WTC11 (cell line): ENCODE data around the gene PI4KA. TPM values are rescaled to one million over a fixed set of nuclear protein-coding genes. Genes with fewer than 3 reads are reported as not detected.
"Not testable (repeated sequence)": the region's sequence is repeated elsewhere in the genome, so short reads cannot be mapped to it uniquely, and the experiment has no call there.

Experiments
- ATAC-seq: fragments of 200-7000 bp; cut with Tn5 transposase; 2 replicates; pipeline ENCODE4 v1.10.0; 2021; ENCODE audit warnings: mild to moderate bottlenecking, moderate library complexity
- CTCF ChIA-PET: fragments of 300-600 bp; sonication (Branson Sonifier 250); formaldehyde crosslinking; loops from one replicate; lab custom pipeline; 2021; ENCODE audit warnings: antibody characterized with exemption; lab: Charles Lee
- POLR2A ChIA-PET: fragments of 350-600 bp; sonication (Branson Sonifier 250); formaldehyde crosslinking; loops from one replicate; lab custom pipeline; 2021; ENCODE audit warnings: antibody characterized with exemption; lab: Charles Lee
- DNase-seq: peaks from one replicate; pipeline ENCODE4 v3.0.0; 2021; ENCODE audit warnings: low spot score
- H3K27ac Mint-ChIP-seq: 2 replicates; pipeline ENCODE4 v1.8.0; 2021; ENCODE audit warnings: mixed read lengths
- H3K27me3 Mint-ChIP-seq: 2 replicates; pipeline ENCODE4 v1.8.0; 2021; ENCODE audit warnings: low read depth, mild to moderate bottlenecking, moderate library complexity, mixed read lengths
- H3K36me3 Mint-ChIP-seq: 2 replicates; pipeline ENCODE4 v1.8.0; 2021; ENCODE audit warnings: mixed read lengths
- H3K4me1 Mint-ChIP-seq: 2 replicates; pipeline ENCODE4 v1.8.0; 2022; ENCODE audit warnings: mixed read lengths
- H3K4me3 Mint-ChIP-seq: 2 replicates; pipeline ENCODE4 v1.8.0; 2021; ENCODE audit warnings: mild to moderate bottlenecking, moderate library complexity, mixed read lengths
- H3K9me3 Mint-ChIP-seq: 2 replicates; pipeline ENCODE4 v1.8.0; 2021; ENCODE audit warnings: mixed read lengths
- CBFB ChIP-seq: sonication (generic); formaldehyde crosslinking; IDR thresholded peaks from 2 replicates; pipeline ENCODE4 v1.8.1; 2022; ENCODE audit warnings: mild to moderate bottlenecking, low read depth, missing genetic modification reagents
- CREB1 ChIP-seq: sonication (generic); formaldehyde crosslinking; IDR thresholded peaks from 2 replicates; pipeline ENCODE4 v1.8.0; 2023; ENCODE audit warnings: mild to moderate bottlenecking, missing genetic modification reagents
- CREM ChIP-seq: sonication (generic); formaldehyde crosslinking; IDR thresholded peaks from 2 replicates; pipeline ENCODE4 v1.8.1; 2022; ENCODE audit warnings: mild to moderate bottlenecking, missing genetic modification reagents, moderate library complexity
- ETV6 ChIP-seq: sonication (generic); formaldehyde crosslinking; IDR thresholded peaks from 2 replicates; pipeline ENCODE4 v1.8.1; 2022; ENCODE audit warnings: mild to moderate bottlenecking, missing genetic modification reagents
- FOXJ3 ChIP-seq: sonication (generic); formaldehyde crosslinking; IDR thresholded peaks from 2 replicates; pipeline ENCODE4 v1.9.0; 2021; ENCODE audit warnings: missing genetic modification reagents, mild to moderate bottlenecking, borderline replicate concordance
- FOXK1 ChIP-seq: sonication (generic); formaldehyde crosslinking; IDR thresholded peaks from 2 replicates; pipeline ENCODE4 v1.8.0; 2022; ENCODE audit warnings: mild to moderate bottlenecking, moderate library complexity, missing genetic modification reagents
- GRHL2 ChIP-seq: fragments of 250-450 bp; sonication (Bioruptor Pico); IDR thresholded peaks from 2 replicates; pipeline ENCODE4 v1.8.0; 2022; ENCODE audit warnings: mild to moderate bottlenecking, moderate library complexity; ENCODE audit not compliant: insufficient replicate concordance, severe bottlenecking
- JAZF1 ChIP-seq: fragments of 250-450 bp; sonication (Bioruptor Pico); IDR thresholded peaks from 2 replicates; pipeline ENCODE4 v1.9.0; 2021; ENCODE audit warnings: moderate library complexity, mild to moderate bottlenecking, inconsistent platforms
- NFATC4 ChIP-seq: fragments of 250-450 bp; sonication (Bioruptor Pico); IDR thresholded peaks from 2 replicates; pipeline ENCODE4 v1.9.0; 2021; ENCODE audit warnings: mild to moderate bottlenecking
- NFYB ChIP-seq: sonication (generic); formaldehyde crosslinking; conservative IDR thresholded peaks from 2 replicates; pipeline ENCODE4 v1.8.0; 2022; ENCODE audit warnings: low read depth, missing genetic modification reagents
- SMAD4 ChIP-seq: sonication (generic); formaldehyde crosslinking; IDR thresholded peaks from 2 replicates; pipeline ENCODE4 v1.8.0; 2022; ENCODE audit warnings: mild to moderate bottlenecking, missing genetic modification reagents
- TEAD1 ChIP-seq: sonication (generic); formaldehyde crosslinking; IDR thresholded peaks from 2 replicates; pipeline ENCODE4 v1.8.0; 2022; ENCODE audit warnings: mild to moderate bottlenecking, missing genetic modification reagents
- ZNF671 ChIP-seq: fragments of 250-450 bp; sonication (Bioruptor Pico); IDR thresholded peaks from 2 replicates; pipeline ENCODE4 v1.8.0; 2021; ENCODE audit warnings: mild to moderate bottlenecking
- total RNA-seq: library from RNA; stranded (reverse); gene quantifications from 3 replicates; pipeline ENCODE4 v1.2.3, GENCODE V29; 2021
- TF ChIP-seq, protein P1 (sequence below): sonication (generic); formaldehyde crosslinking; conservative IDR thresholded peaks from 2 replicates; pipeline ENCODE4 v1.8.1; 2023; ENCODE audit warnings: mild to moderate bottlenecking, low read depth, missing genetic modification reagents, moderate library complexity
- TF ChIP-seq, protein P2 (sequence below): fragments of 250-450 bp; sonication (Bioruptor Pico); IDR thresholded peaks from 2 replicates; pipeline ENCODE4 v1.9.0; 2021; ENCODE audit warnings: mild to moderate bottlenecking
- TF ChIP-seq, protein P3 (sequence below): sonication (generic); formaldehyde crosslinking; conservative IDR thresholded peaks from 2 replicates; pipeline ENCODE4 v1.8.1; 2022; ENCODE audit warnings: mild to moderate bottlenecking, missing genetic modification reagents
- TF ChIP-seq, protein P4 (sequence below): sonication (generic); formaldehyde crosslinking; IDR thresholded peaks from 2 replicates; pipeline ENCODE4 v1.8.1; 2023; ENCODE audit warnings: mild to moderate bottlenecking, moderate library complexity, missing genetic modification reagents
- TF ChIP-seq, protein P5 (sequence below): sonication (generic); formaldehyde crosslinking; IDR thresholded peaks from 2 replicates; pipeline ENCODE4 v1.8.1; 2023; ENCODE audit warnings: mild to moderate bottlenecking, missing genetic modification reagents, moderate library complexity

PI4KA gene
- total RNA-seq, 1 experiment from 2014 or later = 45.5 TPM

DNA sequence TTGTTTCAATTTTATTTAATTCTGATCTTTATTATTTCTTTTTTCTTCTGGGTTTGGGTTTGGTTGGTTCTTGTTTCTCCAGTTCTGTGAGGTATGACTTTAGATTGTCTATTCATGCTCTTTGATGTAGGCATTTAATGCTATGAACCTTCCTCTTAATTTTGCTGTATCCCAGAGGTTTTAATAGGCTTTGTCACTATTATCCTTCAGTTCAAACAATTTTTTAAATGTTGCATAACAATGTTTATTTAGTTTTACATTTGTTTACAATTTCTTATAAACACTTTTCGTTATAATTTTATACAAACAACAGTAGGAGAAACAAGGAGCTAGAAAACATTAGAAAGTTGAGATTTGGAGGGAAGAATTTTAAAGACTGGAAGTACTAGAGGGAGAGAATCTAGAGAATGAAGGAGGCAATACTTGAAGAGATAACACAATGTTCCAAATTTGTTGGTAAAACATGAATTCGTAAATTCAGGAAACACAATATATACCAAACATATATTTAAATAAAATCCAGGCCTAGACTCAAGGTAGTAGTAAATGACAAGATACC, 180.8 kb downstream of the PI4KA start:
- ChIA-PET POLR2A (no interaction called here), CTCF (no interaction called here)
- TF ChIP-seq NFATC4 (CRISPR knock-in tag) = no peak
- no peak for TF ChIP-seq JAZF1
- TF ChIP-seq, protein P1, sequence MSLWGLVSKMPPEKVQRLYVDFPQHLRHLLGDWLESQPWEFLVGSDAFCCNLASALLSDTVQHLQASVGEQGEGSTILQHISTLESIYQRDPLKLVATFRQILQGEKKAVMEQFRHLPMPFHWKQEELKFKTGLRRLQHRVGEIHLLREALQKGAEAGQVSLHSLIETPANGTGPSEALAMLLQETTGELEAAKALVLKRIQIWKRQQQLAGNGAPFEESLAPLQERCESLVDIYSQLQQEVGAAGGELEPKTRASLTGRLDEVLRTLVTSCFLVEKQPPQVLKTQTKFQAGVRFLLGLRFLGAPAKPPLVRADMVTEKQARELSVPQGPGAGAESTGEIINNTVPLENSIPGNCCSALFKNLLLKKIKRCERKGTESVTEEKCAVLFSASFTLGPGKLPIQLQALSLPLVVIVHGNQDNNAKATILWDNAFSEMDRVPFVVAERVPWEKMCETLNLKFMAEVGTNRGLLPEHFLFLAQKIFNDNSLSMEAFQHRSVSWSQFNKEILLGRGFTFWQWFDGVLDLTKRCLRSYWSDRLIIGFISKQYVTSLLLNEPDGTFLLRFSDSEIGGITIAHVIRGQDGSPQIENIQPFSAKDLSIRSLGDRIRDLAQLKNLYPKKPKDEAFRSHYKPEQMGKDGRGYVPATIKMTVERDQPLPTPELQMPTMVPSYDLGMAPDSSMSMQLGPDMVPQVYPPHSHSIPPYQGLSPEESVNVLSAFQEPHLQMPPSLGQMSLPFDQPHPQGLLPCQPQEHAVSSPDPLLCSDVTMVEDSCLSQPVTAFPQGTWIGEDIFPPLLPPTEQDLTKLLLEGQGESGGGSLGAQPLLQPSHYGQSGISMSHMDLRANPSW = no peak
- no peak for TF ChIP-seq CREB1
- TF ChIP-seq TEAD1 (CRISPR knock-in tag) = no peak
- TF ChIP-seq, protein P2, sequence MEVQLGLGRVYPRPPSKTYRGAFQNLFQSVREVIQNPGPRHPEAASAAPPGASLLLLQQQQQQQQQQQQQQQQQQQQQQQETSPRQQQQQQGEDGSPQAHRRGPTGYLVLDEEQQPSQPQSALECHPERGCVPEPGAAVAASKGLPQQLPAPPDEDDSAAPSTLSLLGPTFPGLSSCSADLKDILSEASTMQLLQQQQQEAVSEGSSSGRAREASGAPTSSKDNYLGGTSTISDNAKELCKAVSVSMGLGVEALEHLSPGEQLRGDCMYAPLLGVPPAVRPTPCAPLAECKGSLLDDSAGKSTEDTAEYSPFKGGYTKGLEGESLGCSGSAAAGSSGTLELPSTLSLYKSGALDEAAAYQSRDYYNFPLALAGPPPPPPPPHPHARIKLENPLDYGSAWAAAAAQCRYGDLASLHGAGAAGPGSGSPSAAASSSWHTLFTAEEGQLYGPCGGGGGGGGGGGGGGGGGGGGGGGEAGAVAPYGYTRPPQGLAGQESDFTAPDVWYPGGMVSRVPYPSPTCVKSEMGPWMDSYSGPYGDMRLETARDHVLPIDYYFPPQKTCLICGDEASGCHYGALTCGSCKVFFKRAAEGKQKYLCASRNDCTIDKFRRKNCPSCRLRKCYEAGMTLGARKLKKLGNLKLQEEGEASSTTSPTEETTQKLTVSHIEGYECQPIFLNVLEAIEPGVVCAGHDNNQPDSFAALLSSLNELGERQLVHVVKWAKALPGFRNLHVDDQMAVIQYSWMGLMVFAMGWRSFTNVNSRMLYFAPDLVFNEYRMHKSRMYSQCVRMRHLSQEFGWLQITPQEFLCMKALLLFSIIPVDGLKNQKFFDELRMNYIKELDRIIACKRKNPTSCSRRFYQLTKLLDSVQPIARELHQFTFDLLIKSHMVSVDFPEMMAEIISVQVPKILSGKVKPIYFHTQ = no peak
- TF ChIP-seq, protein P3, sequence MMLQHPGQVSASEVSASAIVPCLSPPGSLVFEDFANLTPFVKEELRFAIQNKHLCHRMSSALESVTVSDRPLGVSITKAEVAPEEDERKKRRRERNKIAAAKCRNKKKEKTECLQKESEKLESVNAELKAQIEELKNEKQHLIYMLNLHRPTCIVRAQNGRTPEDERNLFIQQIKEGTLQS (CRISPR knock-in tag) = no peak
- no peak for TF ChIP-seq CREM (CRISPR knock-in tag)
- TF ChIP-seq, protein P4, sequence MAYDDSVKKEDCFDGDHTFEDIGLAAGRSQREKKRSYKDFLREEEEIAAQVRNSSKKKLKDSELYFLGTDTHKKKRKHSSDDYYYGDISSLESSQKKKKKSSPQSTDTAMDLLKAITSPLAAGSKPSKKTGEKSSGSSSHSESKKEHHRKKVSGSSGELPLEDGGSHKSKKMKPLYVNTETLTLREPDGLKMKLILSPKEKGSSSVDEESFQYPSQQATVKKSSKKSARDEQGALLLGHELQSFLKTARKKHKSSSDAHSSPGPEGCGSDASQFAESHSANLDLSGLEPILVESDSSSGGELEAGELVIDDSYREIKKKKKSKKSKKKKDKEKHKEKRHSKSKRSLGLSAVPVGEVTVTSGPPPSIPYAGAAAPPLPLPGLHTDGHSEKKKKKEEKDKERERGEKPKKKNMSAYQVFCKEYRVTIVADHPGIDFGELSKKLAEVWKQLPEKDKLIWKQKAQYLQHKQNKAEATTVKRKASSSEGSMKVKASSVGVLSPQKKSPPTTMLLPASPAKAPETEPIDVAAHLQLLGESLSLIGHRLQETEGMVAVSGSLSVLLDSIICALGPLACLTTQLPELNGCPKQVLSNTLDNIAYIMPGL (CRISPR knock-in tag) = no peak
- TF ChIP-seq ZNF671 (CRISPR knock-in tag) = no peak
- no peak for TF ChIP-seq ETV6
- no peak for TF ChIP-seq CBFB (CRISPR knock-in tag)
- no peak for TF ChIP-seq SMAD4
- TF ChIP-seq, protein P5, sequence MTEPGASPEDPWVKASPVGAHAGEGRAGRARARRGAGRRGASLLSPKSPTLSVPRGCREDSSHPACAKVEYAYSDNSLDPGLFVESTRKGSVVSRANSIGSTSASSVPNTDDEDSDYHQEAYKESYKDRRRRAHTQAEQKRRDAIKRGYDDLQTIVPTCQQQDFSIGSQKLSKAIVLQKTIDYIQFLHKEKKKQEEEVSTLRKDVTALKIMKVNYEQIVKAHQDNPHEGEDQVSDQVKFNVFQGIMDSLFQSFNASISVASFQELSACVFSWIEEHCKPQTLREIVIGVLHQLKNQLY = no peak
- TF ChIP-seq FOXJ3 (CRISPR knock-in tag) = no peak
- TF ChIP-seq GRHL2 (CRISPR knock-in tag) = no peak
- no peak for TF ChIP-seq NFYB
- TF ChIP-seq FOXK1 (CRISPR knock-in tag) = no peak
- no peaks in the 10 kb centered on the region; the same call in 1 of the 2 replicates for H3K27me3 Mint-ChIP-seq
- H3K4me3 Mint-ChIP-seq = no peak overlapping the region
- H3K4me1 Mint-ChIP-seq = no peaks in the 10 kb centered on the region
- ATAC-seq (no peak), DNase-seq (no peak)
- no peak overlapping the region for H3K27ac Mint-ChIP-seq
- H3K36me3 Mint-ChIP-seq = peaks cover 3% of the 10 kb centered on the region; the same call in 1 of the 2 replicates
- H3K9me3 Mint-ChIP-seq = peaks cover 19% of the 10 kb centered on the region

DNA sequence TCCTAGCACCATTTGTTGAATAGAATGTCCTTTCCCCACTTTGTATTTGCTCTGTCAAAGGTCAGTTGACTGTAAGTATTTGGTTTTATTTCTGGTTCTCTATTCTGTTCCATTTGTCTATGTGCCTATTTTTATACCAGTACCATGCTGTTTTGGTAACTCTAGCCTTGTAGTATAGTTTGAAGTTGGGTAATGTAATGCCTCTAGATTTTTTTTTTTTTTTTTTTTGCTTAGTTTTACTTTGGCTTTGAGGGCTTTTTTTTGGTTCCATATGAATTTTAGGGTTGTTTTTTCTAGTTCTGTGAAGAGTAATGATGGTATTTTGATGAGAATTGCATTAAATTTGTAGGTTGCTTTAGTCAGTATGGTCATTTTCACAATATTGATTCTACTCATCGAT, 183.0 kb downstream of the PI4KA start:
- H3K27ac Mint-ChIP-seq, H3K4me1 Mint-ChIP-seq, H3K36me3 Mint-ChIP-seq, H3K4me3 Mint-ChIP-seq, H3K27me3 Mint-ChIP-seq, ATAC-seq, DNase-seq, POLR2A ChIA-PET, CTCF ChIA-PET: not testable (repeated sequence)
- H3K9me3 Mint-ChIP-seq = peaks cover 19% of the 10 kb centered on the region
